RPMI7951 (cell line): Measurements from ENCODE around the gene FAM227B. TPM values are rescaled to one million over a fixed set of nuclear protein-coding genes. Genes with fewer than 3 reads are reported as not detected.
"Not testable (repeated sequence)": the region's sequence is repeated elsewhere in the genome, so short reads cannot be mapped to it uniquely, and the experiment has no call there.

ENCODE experiments used
- DNase-seq: peaks from one replicate; pipeline ENCODE4 v3.0.0-alpha.2; 2012; ENCODE audit warnings: low read depth
- total RNA-seq: library from RNA; depleted of rRNA; stranded (reverse); fragments of >200 nt; shearing (Covaris generic); gene quantifications from 2 replicates; pipeline ENCODE4 v1.2.3, GENCODE V29; 2014; rRNA removed

FAM227B gene, protein sequence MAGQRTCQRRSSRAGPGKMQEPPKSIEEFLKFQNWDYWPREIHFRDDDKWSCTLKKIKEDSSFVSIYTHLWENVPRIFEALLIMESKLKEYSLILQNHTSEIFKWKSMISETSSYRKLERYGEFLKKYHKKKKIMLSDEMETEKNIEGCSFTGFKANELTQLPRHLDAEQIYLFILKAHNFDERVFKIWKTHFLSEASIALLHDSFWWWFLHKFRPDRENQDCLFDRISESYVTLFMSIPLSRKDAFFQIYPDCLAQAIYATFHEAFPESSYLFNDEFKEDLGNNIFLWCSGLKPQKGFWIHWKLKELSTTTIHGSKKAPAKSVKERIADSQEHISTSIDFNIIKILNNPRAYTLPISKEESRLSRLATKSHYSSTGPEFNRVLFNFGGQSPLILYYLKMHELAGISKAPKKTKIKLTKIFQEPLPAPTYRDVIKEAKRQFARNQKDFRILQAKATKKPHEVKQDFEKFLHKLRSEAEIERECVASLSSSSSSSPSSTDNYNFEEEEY
- 6.4 and 7.7 TPM in 2 replicates for total RNA-seq

DNA sequence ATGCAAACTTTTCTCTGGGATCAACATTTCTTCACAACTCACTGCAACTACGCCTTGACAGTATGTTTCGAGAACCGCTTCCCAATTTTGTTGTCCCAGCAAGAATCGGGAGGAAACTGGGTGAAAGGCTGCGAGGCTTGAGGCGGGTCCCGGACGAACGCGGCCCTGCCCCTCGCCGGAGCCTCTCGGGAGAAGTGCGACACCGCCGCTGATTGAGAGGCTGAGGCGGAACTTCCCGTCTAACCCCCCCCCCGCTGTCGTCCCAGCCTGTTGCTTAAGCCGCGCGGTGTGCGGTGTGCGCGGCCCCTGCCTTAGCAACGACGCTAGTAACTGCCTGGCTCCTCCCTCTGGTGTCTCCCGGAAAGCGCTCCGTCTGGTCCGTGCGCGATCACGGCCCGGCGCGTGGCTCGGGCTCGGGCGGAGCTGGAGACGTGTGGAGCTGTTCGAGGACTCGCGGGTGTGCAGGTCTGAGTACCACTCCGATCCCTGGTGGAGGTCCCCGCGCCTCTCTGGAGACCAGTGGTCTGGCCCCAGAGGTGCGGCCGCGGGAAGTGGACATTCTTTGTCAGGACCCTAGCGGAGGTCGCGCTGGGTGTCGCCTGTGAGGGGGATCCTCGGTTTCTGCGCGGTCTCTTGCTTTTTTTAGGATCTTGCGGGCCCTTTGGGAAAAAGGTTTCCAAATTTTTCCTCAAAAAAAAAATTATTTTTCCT lies at the start of gene FAM227B, which contains the start of gene DTWD1:
TSS of gene FAM227B (minus strand) at position 161 of the 711 bp plus-strand sequence. CDS start 5,647 bp downstream, outside the sequence.
TSS of gene DTWD1 (plus strand) at position 391 of the 711 bp plus-strand sequence. CDS start 4,120 bp downstream, outside the sequence.
- DNase-seq, result peak; percentile 98

DNA sequence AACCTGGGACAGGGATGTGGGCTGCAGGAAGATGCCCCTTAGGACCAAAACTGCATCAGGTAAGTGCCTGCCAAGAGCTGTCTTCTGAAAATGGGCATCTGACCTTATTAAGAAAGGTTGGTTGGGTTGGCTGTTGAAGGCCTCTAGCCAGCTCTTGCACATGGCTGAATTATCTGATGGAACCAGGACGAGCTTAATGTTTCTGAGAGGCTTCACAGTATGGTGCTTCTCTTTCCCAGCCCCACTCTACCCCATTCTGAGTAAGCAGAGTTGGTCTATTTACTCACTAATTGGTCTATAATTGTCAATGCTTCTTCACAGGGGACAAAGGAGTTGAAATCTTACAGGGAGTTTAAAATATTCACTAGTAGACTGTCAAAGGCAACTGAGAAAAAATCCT lies 48.7 kb upstream of the FAM227B start:
- no peak for DNase-seq

DNA sequence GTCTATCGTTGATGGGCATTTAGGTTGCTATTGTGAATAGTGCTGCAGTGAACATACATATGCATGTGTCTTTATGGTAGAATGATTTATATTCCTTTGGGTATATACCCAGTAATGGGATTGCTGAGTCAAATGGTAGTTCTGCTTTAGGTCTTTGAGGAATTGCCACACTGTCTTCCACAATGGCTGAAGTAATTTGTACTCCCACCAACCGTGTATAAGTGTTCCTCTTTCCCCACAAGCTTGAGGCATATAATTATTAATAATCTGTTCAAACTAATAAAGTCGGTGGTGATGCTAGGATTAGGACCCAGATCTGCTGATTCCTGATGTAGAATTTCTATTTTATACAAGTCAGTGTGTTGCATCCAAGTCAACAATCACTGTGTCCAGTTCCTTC lies 45.9 kb upstream of the FAM227B start:
- DNase-seq, result not testable (repeated sequence)

DNA sequence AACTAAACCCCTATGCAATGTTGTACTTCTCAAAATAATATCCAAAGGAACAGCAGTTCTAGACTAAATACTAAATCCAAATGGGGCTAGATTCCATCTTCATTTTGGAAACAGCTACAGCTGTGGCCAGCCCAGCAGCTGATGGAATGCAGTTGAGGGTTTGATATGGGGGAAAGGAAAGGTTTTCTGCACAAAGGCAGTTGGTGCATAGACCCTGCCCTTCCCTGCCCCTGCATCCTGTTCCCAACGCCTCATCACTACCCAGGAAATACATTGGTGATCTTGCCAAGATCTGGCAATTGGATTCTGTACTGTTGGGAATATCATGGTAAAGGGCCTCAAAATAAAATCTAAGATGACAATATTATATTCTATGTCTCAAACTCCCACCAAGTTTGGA lies 44.1 kb upstream of the FAM227B start:
- DNase-seq, result no peak

DNA sequence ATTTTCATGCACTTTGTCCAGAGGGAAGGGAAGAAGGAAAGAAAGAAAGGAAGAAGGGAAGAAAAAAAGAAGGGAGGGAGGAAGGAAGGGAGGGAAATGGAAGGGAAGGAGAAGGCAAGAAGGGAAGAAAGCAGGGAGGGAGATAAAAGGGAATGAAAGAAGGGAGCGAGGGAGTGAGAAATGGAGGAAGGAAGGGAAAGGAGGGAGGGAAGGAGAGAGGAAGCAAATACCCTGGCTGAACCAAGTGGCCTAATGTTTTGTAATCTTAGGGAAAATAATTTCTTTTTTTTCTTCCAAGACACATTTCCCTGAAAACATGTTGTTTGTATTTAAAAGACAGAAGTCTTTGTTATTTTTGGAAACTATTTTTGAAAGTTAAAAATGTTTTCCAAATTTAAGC lies 36.1 kb upstream of the FAM227B start:
- DNase-seq, result no peak

DNA sequence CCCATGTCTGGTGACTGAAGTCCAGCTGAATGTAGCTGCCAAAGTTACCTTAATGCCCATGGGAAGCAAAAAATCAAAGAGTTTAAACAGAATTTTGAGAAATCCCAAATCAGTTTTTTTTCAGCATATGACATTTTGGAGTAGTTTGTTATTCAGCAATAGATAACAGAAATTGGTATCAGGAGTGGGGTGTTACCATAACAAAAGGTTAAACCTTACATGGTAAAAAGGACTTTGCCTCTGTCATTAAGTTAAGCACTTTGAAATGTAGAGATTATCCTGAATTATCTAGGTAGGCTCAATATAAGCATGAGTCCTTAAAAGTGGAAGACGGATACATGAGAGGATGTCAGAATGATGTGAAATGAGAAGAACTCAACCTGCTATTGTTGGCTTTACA lies 32.3 kb upstream of the FAM227B start:
- DNase-seq, result no peak

DNA sequence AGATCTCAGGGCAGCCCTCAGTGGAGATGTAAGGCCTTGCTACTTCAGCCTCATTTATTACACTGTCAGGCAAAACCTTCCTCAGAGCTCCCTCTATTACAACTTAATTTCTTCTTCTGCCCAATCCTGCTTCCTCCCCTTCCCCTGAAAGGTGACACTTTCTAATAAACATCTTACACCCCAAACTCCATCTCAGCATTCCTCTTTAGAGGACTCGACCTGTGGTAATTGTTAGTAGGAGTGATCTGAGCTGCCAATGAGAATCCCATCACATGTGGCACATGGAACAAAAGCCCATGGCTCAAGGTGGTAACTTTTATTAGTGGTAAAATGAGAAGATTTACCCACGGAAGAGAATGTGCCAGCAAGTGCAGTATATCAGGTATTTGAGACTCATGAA lies 30.1 kb upstream of the FAM227B start:
- DNase-seq, result no peak

DNA sequence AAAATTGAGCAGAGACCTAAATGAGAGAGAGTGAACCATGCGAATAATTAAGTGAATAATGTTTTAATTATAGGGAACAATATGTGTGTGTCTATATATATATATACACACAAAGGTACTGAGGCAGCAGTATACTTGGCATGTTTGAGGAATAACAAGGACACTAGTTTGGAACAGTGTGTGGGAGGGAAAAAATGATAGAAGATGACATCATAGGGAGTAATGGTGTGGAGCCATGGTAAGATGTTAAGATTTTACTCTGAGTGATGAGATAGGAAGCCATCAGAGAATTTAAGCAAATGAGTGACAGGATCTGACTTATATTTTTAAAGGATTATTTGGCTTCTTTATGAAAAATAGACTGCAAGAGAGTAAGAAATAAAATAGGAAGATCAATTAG lies 29.4 kb upstream of the FAM227B start:
- no peak for DNase-seq

DNA sequence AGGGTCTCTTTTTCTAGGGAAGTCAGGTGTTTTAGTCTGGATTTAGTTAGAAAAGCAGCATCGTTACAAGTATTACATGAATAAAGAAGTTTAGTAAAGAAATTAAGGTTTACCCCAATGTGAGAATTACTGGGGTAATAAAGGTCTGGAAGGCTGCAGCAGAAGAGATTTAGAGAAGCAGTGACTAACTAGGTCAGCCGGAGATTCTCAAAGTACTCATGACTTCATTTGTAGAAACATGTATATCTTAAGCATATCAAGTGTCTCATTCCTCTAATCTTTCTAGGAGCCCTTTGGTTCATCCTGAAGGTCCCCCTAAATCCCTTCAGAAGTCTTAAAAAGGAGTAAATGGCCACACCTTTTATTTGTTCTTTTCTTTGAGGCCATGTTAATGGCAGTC lies 26.3 kb upstream of the FAM227B start:
- DNase-seq, result no peak

DNA sequence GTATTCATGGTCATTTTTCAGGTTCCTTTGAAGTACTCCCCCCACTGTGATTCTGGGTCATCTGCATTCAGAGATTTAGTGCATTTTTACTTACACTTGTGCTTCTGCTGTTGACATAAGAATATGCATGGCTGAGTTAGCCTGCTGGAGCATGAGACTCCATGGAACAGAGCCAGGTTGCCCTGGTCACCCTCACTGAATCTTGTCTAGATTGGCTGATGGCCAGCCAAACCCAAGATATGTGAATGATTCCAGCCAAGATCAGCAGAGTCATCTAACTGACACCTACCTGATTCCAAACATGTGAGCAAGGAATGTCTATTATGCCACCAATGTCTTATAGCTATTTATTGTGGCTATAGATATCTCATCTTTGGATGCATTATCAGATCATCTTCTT lies 25.3 kb upstream of the FAM227B start:
- DNase-seq, result peak; percentile 80

DNA sequence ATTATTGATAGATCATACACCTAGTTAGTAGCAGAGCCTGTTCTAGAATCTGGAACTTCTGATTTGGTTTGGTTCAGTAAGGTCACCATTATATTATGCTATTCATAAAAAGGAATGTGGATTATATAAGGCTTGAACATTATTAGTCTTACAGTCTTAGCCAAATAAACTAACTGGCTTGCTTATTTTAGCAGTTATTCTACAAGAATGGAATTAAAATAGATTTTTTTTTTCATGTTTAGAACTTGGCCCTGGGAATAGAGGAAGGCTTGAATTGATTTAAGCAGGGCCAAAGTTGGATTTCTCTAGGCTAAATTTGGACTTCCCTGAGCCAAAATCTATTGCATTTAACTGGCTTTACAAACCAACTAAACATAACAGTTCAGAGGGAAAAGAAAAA lies 24.7 kb upstream of the FAM227B start:
- no peak for DNase-seq

DNA sequence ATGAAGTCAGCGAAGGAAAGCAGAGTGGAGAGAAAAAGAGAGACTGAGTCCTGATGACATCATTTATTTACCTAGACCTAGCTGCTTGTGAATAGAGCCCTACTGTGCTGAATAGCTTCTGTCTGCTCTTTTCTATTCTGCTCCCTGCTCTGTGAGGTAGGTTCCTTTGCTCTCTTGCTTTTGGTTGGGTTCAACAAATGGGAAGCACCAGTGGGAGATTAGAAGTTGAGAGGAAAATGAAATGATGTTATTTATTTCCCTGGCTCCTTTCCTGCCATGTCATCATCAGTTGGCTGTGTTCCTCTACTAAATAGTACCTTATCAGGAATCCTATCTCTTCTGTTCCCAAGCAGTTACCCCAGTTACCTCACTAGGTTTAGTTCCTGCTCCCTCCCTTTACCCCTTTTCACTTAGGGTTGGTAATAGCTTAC lies 23.8 kb upstream of the FAM227B start:
- no peak for DNase-seq

DNA sequence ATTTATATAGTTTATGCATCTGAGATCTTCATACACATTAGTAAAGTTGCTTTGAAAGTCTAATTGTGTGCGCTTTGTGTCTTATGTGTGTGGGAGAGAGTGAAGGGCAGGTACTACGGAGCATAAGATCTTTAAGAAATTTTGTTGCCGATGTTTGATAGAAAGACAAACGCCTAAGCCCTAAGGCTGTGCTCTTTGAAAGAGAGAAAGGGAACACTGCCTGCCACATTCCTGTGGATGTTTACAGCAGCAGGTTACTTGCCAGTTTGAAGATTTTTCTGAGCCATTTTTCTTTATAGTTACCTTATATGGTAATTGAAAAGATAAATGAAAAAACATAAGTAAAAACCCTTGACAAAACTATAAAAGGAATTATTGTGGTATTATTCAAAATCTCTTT lies 17.2 kb upstream of the FAM227B start:
- peak; percentile 23 for DNase-seq

DNA sequence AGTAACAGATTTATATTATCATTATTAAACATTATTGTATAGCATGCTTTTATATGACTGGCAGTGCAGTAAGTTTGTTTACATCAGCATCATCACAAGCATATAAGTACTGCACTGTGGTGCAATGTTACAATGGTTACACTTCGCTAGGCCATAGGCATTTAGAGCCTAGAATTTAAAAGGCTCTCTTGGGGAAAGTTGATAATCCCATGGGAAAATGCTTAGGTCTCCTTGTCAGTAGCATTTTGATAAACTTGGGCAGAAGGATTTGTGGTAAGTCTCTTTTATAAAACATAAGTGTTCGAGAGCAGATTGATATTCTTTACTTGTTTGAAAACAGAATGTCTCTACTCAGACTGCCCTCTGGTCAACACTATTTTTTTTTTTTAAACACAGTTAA lies 7.8 kb upstream of the FAM227B start:
- no peak for DNase-seq

DNA sequence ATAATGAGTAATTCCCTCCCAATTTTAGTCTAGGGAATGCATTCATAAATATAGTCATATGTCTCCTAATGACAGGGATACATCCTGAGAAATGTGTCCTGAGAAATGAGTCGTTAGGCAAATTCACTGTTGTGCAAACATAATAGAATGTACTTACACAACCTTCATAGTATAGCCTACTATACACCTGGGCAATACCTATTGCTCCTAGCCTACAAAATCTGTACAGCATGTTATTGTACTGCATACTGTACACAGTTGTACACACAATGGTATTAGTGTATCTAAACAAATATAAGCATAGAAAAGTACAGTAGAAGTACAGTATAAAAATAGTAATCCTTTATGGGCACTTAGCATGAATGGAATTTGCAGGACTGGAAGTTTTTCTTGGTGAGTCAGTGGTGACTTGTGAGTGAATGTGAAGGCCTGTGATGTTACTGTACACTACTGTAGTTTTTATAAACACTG lies 6.8 kb upstream of the FAM227B start:
- DNase-seq, result peak; percentile 87

DNA sequence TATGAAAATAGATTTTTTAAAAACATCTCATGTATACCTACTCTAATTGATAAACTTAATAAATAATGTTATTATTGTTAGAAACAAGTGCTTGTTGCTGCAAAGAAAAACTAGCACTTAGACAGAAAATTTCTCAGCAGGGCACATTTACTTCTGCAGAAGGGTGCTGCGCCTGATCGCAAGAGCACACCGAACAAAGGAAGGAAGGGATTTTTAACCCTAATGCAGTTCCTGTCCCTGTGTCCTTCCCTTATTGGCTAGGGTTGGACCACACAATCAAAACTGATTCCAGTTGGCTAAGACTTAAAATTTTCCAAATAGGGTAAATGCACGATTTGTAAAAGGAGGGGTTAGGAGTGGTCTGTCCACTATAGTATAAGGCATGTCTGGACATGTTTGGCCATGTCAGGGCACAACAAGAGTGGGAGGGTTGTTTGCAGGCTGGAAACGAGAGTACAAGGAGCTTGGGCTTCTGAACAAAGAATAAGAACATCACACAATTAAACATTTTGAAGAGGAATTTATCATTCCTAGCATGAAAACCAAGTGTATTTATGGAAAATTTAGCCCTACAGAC lies 4.9 kb upstream of the FAM227B start:
- no peak for DNase-seq

DNA sequence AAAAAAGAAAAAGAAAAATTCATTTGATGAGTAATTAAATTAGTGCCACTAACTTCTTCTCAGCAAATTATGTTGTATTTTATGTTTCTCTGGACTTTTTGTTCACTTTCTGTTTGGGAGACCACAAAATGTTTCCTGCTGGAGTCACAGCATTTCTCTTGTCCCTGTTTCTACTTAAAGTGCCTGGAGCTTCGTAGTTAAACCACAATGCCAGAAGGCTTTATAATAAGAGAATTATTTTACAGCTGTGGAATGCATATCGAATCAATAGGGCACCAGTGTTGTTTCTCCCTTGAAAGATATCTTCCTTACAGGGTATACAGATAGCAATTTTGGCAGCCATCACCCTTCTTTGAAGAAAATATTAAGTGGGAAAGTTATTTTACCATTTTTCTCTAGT lies 3.4 kb upstream of the FAM227B start:
- DNase-seq, result peak; percentile 95

DNA sequence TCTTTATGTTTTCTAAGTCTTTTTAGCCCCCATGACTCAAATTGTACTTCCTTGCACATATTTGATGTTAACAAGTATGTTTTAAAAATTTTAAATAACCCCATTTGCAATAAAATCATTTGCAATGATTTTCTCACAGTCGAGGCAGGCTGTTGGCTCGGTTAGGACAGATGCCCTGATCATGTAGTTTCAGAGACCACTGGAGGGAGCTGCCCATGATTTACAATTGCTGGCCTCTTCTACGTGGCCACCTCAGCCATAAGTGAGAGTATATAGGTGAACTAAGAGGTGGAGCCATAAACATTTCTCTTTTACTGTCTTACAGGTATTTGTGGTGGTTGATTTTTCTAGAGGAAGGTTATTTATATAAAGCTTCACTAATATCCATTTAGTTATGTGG lies 1.9 kb upstream of the FAM227B start:
- DNase-seq, result peak; percentile 42

DNA sequence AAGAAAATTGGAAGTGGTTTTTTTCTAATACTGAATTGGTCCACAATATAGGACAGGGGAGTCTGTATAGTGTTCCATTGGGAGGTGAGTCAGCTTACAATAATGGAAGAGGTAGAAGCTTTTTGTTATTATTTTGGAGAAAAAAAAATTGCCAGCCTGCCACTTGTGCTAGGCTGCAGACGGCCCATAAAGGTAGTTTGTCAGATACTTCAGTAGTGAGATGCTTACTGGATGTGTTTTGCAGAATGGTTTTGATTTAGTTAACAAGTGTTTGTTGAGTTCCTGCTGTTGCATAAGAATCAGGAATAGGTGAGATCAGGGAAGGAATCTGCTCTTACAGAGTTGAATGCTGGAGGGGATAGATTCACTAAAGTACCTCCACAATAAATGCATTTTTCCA lies 1.3 kb upstream of the FAM227B start:
- no peak for DNase-seq

DNA sequence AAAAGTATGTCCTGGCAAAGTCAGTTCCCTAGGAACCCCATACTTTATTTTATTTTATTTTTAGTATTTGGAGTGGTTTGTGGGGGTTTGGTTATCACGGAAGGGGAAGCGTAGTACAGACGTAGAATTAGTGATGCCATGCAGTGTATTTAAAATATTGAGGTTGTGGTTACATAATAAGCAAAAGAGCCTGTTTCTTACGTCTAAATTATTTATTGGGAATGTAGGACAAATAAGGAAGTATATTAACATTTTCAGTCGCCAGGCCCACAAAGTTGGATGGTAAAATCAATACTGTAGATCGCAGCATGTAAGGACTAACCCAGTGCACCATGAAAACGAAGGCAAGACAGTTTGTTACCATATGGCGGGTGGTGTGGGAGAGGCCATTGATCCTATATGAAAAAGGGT lies 788 bp upstream of the FAM227B start:
- DNase-seq, result no peak

DNA sequence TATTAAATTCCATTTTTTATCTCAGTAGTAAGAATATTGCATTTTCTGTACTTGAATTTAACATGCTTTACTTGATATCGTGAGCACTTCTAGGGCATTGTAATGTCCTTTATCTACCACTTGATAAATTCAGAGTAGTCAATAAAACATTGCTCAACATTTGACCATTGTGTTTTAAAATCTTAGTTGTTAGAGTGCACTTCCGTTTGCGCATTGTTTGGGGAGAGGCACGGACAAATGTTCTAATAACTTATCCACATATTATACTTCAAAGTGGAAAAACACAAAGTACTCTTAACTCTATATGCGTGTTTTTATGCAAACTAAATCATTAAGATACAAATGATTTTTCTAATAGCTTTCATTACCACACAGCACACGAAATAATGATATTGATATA lies 419 bp downstream of the FAM227B start:
- peak; percentile 26 for DNase-seq

DNA sequence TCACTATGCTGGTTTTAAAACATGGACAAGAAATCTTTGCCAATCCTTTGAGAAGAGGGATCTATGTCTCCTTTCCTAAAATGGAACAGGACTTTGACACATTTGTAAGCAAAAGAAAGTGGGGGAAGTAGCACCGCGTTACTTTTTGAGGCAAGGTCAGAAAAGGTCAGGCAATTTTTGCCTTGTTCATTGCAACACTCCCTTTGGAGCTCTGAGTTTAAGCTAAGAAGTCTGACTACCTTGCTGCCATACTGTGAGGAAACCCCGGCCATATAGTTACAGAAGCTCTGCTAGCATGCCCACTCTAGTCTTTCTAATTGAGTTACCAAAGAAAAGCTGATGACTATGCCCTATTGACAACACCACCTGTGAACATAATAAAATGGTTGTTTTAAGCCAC lies 1.4 kb downstream of the FAM227B start:
- DNase-seq, result peak; percentile 11
